UCSD-AML1 (cell line): Measurements from ENCODE around the gene LGMN.

Source experiments
- DNase-seq: peaks from one replicate; lab custom pipeline; 2025; ENCODE audit not compliant: unreplicated experiment; lab: John Stamatoyannopoulos, UW

Gene LGMN

GRCh38 chr14:92677955-92678354 is 70.5 kb downstream of the LGMN start:
- DNase-seq = no peak

- peak; percentile 80 for DNase-seq
These were observed 71.2 kb downstream of the LGMN start for GRCh38 chr14:92677087-92677668.

GRCh38 chr14:92676403-92677086 is 71.9 kb downstream of the LGMN start:
- no peak for DNase-seq

GRCh38 chr14:92675976-92676375 is 72.5 kb downstream of the LGMN start:
- DNase-seq = no peak

DNA sequence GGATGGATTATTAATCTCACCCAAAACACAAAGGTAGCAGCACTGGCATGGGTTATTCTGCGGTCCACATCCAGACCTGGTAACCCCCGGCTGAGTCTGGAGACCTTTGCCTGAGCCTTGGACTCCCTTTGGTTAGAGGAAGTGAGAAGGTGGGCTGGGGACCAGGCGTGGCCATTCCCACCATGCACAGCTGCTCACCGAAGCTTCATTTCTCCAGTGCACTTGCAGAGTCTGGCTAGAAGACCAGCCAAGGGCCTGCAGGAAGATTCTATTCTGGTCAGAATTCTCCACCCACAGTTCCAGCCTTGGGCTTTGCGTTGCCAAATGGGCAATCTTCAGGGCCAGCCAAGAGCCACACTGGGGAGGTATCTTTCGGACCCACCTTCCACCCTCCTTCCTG is 73.0 kb downstream of the LGMN start:
- no peak for DNase-seq

GRCh38 chr14:92673601-92674150 is 74.8 kb downstream of the LGMN start:
- no peak for DNase-seq

GRCh38 chr14:92670643-92671366 is 77.6 kb downstream of the LGMN start:
- DNase-seq = no peak

DNA sequence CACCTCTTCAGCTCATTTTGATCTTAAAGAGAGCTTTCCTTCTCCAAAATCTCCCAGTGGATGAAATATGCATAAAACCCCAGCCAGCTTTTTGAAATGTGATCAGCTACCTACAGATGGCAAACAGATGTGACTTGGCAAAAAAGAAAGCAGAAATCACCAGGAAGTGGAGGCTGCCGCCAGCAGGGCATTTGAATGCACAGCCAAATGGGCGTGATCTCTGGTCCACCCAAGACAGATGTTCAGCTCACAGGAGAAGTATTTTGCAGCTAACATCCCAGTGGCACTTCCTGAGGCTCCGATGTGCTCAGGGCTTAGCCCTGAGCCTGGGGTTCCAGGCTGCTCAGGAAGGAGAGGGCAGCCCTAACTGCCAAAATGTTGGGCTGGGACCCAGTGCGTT is 78.3 kb downstream of the LGMN start:
- DNase-seq = peak; percentile 79

- no peak for DNase-seq
These were observed 80.0 kb downstream of the LGMN start for GRCh38 chr14:92668276-92668973.

DNA sequence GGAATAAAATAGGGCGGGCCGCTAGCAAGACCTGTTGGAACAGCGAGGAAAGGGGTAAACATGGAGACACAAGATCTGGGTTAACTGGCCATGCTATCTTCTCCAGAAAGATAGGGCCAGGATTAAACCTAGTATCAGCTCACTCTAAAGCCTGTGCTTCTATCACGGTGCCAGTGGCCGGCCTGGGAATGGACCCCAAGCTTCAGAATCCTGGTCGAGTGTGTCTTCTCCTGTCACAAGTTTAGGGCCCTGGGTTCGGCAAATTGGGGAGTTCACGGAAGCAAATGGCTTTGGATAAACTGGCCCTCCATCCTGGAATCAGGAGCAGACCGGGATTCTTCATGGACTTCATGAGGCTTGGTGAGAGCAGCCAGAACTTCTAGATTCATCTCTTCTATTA is 82.2 kb downstream of the LGMN start:
- no peak for DNase-seq

DNA sequence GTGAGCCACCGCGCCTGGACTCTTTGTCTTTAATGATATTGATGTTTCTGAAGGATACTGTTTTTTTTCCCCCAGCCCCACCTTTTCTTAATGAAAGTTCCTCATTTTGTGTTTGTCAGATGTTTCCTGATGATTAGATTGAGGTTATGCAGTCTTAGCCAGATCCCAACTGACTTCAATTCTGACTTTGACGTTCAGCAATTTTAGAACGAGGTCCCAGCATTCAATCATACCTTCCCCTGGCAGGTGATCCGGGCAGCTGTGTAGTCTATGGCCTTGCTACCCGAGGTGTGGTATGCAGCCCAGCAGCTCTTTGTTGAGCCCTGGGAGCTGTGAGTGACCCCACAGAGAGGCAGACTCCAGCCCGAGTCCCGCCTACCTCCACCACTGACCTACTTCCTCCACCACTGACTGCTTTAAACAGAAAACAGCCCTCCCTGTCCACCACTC is 82.7 kb downstream of the LGMN start:
- peak; percentile 86 for DNase-seq

- no peak for DNase-seq
These were observed 85.4 kb downstream of the LGMN start for GRCh38 chr14:92663049-92663448.

DNA sequence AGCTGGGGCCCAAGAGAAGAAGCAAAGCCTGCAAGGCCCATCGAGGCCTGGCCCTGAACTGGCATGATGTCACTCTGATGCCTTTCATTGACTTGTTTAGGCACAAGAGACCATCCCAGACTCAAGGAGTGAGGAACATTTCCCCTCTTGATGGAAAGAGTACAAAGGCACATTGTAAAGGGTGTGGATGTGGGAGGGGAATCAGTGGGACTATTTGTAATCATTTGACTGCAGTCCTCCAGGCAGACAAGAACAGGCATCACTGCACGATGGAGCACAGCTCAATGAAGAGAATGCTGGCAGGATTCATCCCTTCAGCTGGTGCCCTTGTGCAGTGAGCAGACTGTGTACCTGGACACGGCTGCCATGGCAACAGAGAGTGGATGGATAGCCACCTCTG is 87.9 kb downstream of the LGMN start:
- DNase-seq = no peak

- peak; percentile 74 for DNase-seq
These were observed 88.5 kb downstream of the LGMN start for GRCh38 chr14:92659765-92660561.

DNA sequence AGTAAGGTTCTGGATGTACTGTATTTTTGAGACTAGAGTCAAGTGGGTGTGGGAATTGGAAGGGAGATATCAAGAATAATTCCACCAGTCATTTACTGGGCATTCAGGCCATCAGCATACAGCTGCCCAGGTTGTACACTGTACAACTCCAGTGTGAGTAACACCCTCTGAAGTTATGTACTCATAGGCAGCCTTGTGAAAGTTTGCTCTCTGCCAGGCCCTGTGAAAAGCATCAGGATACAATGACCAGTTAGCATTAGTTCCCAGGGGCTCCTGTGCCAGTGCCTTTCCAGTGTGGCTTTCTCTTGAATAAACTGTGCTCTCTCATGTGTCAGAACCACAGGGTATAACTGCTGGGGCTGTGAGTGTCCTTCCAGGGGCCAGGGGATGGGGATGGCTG is 89.7 kb downstream of the LGMN start:
- DNase-seq = no peak

DNA sequence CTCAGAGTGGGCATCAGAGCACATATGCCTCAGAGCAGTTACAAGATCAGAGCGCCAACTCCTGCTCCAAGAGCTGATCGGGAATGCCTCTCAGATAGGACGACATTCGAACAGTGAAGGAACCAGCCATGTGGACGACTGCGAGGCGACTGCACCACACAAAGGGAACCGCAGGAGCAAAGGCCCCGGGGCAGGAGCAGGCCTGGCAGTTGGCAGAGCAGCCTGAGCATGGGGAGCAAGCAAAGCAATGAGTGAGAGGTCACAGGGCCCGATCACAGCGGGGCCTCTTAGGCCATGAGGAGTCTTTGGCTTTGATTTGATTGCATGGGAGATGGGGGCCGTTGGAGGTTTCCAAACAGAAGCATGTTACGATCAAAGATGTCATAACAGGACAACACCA is 90.3 kb downstream of the LGMN start:
- DNase-seq = no peak

DNA sequence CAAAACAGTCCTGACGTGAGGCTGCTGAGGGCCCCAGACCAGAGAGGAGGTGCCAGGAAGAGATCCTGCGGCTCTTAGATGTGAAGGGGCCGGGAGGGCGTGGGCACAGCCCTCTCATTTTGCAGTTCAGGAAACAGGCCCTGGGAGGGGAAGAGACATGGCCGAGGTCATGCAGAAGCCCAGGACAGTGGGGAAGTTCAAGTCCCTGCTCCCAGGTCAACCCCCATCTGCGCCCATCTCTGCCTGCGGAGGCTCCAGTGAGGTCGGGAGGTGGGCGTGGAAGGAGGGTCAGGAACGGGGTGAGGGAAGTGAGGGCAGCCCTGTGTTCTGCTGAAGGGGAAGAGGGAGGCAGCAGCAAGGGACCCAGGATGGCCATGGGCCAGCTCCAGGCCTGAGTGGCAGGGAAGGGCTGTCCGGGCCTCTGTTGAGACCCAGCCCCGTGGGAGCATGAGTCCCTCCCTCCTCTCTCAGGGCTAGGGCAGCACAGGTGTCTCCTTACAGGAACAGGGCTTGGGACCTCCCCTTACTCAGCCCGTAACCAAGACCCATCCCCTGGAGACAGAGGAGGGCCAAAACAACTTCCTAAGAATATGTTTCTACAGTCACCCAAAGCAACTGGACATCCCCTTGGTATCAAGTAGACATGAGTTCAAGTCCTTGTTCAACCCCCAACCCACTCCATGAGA is 90.8 kb downstream of the LGMN start:
- peak; percentile 81 for DNase-seq

GRCh38 chr14:92656306-92657081 is 91.9 kb downstream of the LGMN start:
- no peak for DNase-seq
